Stimulated activated CD4-positive, alpha-beta T cell treated with anti-CD3 and anti-CD28 coated beads, Interleukin-4, amount 100 ng/mL, for 24 hours (primary cell): Measurements from ENCODE around the gene OR9Q1.

ENCODE experiments used
- DNase-seq: peaks from one replicate; pipeline ENCODE4 v3.0.0-alpha.2; 2020

Gene OR9Q1

DNA sequence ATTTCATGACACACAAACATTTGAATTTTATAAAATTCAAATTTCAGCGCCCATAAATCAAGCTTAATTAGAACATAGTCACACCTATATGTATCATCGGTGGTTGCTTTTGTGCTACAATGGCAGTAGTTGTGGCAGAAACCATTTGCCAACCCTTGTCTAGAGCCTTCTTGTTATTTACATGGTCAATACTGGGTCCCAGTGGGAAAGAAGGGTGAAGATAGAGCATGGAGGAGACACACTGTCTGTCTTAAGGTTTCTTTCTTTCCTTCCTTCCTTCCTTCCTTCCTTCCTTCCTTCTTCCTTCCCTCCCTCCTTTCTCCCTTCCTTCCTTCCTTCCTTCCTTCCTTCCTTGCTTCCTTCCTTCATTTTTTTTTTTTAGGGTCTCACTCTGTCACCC, 10.8 kb downstream of the OR9Q1 start:
- no peak for DNase-seq

DNA sequence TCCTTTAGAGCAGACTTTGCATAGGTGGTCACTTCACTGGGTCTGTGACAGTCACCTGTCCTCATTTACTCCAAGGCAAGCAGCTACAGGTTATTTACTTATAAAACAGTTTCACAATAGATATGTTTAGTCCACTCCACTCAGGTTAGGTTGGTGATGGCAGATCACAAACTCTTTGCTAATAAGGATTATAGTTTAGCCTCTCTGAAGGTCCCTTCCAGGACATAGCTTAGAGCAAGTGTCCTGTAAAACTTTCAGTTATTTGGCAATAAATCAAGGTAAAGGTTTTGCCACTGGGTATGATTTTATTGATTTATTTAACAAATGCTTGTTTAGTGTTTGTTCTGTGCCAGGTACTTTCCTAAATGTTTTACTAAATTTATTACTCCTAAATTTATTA, 15.9 kb downstream of the OR9Q1 start:
- no peak for DNase-seq

DNA sequence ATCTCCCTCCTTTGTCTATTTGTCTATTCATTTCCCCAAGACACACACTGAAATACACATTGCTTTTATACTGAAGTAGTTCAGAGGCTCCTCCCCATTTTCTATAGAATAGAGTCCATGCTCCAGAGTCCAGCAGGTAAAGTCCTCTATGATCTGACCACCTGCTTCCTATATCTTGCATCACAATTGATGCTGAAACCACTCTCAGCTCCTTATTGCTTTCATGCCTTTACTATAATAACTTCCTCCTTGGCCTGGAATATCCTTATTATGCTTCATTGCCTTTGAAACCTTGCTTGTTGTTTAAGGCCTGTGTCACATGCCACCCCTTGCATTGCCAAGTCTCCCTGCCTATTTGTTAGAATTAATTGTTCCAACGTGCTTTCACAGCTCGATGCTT, 19.7 kb downstream of the OR9Q1 start:
- no peak for DNase-seq

DNA sequence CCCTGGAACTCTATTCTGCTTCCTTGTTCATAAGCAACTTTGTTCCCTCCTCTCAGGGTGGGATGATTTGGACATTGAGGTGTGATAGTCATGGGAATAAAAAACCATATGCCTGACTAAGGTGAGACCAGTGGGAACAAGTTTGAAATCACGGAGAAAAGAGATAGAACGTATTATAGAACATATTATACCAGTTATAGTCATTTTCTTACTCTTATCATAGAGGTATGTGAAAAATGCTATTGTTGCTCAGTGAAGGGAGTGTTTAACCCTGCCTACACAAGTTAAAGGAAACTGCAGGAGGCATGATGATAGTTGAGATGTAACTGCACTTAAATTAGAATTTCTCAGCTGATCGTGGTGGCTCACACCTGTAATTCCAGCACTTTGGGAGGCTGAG, 22.6 kb downstream of the OR9Q1 start:
- no peak for DNase-seq

DNA sequence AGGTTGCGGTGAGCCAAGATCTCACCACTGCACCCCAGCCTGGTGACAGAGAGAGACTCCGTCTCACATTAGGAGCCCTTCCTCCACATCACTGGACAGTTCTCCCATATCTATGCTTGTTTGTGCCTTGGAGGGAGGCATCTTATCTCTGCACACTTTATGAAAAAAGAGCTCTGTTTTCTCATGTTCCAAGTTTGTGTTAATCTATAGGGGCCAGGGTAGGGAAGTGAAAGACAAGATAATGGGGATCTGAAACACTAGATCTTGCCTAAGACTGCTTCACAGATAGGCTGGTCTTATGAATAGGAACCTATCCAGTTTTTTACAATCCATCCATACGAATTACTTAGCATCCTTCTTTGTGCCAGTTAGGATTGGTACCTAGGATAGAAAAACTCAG, 24.1 kb downstream of the OR9Q1 start:
- no peak for DNase-seq

DNA sequence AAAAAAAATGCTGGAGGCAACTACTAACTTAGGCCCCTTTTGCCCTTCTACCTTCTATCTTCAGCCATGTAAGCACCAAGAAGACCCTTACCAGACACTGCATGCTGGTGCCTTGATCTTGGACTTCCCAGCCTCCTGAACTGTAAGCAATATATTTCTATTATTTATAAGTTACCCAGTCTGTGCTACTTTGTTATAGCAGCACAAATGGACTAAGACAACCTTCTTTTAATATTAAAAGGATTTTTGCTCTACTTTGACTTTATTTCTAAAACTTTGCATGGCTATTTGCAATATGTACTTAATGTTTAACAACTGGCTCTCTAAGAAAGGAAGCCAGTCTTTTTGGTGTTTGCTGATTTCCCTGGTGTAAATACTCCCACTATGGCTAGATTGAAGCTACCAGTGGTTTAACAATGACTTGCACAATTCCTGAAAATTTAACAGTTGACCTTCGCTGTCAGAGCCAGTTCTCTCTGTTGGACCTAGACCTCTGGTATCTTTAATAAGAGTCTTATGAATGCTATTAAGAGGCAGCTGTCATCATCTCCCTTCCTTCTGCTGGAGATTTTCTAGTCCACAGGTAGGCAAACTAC, 32.2 kb downstream of the OR9Q1 start:
- DNase-seq, result no peak

DNA sequence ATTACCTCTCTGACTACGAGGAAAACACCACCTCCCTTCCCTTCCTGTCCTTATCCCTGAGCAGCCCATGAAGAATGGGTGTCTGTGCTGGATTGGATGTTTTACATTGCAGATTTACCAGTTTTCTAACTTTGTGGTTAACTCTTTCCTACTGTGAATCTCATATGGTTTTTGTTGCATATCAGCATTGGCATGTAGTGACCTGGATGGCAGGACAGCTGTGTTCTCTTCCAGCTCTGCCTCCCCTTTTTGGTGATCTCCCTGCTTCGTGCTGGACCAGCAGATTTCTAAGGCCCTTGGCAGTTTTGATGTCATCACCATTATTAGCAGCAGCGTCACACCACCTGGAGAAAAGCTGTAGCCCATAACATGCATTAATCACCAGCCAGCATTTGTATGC, 33.8 kb downstream of the OR9Q1 start:
- DNase-seq, result no peak

DNA sequence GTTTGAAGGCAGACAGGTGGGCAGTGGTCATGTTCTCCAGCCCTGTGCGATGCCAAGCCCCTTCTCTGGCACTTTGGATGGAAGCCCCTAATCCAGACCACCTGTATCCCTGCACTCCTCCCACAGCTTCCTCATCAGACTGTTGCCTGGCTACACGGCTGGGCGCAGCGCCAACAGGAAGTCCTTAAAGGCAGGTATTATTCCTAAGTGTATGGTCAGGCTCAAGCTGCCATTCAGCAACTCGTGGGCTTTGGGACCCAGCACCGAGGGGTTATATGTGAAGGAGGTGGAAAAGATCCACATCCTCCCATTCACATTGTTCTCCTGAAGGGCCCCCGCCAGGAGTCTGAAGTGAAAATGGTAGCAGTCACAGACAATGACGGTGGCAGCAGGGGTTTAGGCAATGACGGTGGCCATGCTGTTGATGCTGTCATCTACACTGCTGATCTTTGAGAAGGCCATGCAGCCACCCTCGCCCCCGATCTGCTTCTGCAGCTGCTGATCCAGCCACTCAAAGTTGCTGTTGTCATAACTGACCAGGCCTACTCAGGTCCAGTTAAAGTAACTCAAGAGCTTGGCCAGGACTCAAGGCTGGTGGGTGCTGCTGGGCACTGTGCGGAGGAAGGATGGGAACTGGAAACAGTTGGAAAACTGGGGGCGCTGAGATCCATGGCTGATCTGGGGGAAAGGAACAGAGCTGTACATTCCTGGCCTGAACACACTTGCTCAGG, 34.8 kb downstream of the OR9Q1 start:
- DNase-seq, result no peak

DNA sequence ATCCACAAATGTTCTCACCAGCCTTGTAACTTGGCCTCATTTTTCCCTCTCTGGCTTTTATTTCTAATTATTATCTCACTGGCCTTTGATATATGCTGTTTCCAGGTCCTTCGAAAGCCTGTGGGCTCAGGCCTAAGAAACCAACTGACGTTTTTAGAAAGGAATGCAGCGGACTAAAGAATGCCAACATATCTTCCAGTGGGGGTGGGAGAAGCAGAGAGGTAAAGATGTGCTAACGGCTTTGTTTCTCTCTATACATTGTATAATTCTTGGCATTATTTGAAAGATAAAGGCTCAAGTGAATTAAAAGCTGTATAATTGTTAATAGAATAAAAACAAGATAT, 35.3 kb downstream of the OR9Q1 start:
- DNase-seq, result no peak

DNA sequence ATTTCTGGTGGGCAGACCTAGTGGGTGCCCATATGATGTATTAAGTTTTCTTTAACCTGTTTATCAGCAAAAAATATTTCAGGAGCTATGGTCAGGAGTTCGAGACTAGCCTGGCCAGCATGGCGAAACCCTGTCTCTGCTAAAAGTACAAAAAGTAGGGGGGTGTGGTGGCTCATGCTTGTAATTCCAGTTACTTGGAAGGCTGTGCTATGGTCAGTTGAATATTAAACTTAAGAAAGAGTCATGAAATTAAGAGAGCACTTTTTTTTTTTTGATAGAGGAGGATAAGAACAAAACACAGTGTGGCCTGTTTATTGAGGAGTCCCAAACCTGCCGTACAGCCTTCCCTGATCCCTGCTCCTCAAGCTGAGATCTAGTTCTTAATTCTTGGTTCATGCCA, 36.9 kb downstream of the OR9Q1 start:
- DNase-seq, result no peak

DNA sequence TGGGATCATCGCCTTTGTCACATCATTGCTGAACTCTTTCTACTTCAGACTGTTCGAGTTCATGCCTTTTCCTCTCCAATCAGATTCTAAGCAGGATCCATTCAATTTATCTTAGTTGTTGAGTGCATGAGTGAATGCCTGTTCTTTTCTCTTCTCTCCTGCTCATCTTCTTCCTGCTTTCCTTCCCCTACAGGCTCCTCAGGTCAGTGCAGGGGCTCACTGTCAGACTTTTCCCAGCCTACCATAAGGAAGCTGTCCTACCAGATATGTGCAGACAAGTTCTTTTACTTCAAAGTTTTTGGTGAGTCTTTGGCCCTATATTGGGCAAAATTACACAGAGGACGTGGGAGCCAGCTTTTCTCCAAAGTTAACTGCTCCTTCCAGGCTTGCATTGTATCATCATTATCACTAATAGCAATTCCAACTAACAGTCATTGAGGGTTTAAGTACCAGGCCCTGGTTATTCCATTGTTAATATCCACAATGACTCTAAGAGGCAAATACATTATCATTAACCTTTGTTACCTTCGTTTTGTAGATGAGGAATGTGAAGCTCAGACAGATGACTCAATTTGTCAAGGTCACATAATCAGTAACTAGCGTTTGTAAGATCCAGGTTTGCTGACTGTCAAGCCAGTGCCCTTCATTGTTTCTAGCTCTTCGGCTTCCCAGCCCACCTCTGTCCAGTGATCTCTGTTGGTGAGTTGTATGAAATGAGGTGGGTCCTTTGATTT, 37.4 kb downstream of the OR9Q1 start:
- DNase-seq, result no peak

DNA sequence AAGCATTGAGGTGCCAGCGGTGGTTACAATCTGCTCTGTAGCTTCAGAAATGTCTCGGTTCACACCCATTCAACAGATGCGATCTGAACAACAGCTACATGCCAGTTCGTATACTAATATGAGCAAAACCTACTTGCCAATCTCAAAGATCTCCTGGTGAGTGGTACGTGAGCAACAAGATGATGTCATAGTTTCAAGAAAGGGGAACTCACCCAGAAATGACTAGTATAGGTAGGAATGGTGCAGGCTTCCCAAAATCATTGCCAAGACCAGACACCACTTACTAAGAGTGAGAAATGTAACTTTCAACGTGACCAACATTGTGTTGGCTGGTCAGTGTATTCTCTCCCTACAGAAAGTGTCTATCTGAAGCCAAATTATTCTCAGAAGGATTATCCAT, 38.1 kb downstream of the OR9Q1 start:
- DNase-seq, result no peak

DNA sequence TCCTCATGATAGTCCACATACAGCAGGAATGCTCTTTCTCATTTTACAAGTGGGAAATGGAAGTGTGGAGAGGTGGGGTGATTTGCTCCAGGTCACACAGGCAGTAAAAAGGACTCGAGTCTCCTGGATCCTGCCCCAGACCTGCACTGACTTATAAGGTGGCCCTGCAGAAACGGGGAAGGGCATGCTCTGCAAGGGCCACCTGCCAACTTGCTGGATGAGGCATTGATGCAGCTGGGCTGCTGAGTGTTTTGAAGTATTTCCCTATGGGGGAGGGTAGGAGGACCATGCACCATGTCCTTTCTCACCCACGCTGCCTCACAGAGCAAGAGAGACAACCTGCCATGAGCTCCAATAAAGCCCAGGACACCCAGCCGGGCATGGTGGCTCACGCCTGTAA, 44.0 kb downstream of the OR9Q1 start:
- no peak for DNase-seq

DNA sequence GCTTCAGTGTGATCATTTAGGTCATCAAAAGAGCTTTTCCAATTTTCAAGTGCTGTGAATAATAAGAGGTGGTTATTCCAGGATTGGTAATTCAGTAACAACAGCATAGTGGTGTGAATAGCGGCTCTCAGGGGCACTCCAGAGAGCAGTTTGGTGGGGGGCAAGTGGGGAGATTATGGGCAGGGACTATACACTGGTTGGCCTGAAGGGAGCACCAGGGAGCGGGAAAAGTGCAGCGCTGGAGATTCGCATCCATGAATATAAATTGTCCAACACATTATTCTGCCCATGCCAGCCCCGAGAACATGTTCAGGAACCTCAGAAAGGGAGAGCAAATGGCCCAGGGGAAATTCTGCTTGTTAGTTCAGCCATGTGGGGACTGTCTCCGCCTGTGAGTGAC, 45.0 kb downstream of the OR9Q1 start:
- no peak for DNase-seq

DNA sequence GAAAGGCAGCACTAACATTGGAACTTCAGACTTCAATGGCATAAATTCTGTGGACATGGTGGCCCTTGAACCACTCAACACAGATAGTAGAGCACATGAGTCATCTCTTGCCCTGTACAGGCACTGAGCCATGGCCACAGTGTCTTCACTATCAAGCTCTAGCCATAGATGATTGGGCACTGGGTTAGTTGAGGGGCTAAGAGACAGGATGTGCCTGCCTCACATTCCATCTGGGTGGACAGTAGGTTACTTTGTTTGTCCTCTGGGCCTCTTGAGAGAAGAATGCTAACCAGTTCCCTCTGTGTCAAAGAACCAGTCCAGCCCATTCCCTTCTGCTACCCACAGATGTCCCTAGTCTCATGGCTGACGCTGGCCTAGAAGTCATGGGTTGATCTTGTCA, 46.9 kb downstream of the OR9Q1 start:
- DNase-seq, result no peak

DNA sequence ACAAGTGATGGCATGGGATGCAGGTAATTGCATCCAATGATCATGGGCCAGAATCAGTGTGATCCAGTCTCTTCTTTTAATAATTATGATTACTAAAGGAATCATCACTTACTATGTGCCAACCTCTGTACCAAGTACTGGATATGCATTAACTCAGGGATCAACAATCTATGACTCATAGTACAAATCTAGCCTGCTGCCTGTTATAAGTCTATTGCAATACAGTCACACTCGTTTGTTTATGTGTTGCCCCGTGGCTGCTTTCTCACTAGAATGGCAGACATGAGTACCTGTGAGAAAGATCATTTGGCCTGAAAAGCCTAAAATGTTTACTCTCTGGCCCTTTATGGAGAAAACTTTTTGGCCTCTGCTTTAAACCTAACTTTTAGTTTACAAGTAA, 52.1 kb downstream of the OR9Q1 start:
- no peak for DNase-seq

DNA sequence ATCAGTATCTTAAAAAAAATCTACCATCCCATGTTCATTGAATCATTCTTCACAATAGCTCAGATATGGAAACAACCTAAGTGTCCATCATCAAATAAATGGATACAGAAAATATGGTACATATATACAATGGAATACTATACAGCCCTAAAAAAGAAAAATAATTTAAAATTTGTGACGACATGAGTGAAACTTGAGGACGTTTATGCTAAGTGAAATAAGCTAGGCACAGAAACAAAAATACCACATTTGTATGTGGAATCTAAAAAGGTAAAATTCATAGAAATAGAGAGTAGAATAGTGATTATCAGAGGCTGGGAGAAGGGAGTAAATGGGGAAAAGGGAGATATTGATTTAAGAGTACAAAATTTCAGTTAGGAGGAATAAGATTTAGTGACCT, 62.8 kb downstream of the OR9Q1 start:
- no peak for DNase-seq

DNA sequence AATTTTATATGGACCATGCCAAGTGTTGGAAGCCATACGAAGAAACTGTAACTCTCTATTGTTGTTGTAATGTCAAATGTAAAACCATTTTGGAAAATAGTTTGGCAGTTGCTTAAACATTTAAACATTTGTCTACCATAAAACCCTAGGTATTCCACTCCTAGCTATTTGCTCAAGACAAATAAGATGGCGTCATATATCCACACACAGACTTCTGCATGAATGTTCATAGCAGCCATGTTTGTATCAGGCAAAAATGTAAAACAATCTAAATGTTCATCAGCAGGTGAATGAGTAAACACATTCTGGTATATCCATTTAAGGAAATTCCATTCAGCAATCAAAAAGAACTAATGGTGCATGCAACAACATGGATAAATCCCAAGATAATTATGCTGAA, 73.8 kb downstream of the OR9Q1 start:
- DNase-seq, result no peak

DNA sequence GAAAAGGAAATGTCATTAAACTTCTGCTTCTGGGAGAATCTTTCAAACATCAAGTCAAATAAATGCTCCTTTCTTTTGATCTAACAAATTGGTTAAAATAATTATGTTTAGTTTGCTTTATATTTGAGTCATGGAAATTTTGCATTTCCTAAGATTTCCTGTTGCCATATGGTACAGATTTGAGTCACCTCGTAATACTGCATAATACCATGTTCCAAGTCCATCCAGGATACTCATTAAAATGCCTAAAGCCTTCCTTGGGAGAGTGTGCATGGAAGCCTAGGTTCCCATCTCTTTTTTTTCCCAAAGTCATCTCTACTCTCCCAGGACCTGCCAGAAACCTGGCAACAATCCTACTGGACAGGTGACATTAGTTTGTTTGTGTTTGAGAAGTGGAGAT, 97.4 kb downstream of the OR9Q1 start:
- no peak for DNase-seq

DNA sequence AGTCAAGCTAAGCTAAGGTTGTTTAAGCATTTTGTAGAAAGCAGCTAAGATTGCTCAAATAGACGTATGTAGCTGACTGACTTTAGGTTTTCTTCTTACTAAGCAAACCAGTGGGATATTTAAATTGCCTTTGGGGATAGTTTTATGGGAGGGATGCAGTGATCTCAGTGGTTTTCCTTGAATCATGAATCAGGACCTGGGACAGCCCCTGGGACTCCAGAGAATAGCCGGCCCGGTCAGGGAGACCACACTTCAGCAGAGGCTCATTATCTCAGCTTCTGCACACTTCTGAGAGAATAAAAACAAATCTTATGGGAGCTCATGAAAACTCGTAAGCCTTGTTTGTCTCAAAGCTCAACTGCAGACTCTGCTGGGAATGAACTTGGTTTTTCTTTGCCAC, 101.8 kb downstream of the OR9Q1 start, which contains the start of gene OR9I1:
Gene OR9I1 (minus strand): TSS at position 62 of the 400 bp plus-strand sequence. CDS start 6,086 bp downstream, outside the sequence.
- DNase-seq, result no peak

DNA sequence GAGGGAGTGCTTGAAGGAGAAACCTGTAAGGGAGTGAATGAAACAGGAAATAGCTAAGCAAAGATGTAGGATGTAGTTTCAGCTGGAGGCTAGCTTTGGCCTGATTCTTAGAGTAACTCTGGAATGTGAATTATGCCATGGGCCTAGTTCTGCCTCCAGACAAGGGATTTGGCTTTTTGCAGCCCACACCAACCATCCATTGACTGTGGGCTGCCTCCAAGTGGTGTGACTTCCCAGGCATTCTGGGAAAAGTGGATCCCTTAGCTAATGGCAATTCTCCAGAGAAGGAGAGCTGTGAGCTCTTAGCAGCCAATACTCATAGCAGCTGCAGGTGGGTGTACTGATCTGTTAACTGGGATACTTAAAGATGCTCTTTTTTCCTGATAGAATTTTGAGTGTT, 103.7 kb downstream of the OR9Q1 start:
- no peak for DNase-seq

DNA sequence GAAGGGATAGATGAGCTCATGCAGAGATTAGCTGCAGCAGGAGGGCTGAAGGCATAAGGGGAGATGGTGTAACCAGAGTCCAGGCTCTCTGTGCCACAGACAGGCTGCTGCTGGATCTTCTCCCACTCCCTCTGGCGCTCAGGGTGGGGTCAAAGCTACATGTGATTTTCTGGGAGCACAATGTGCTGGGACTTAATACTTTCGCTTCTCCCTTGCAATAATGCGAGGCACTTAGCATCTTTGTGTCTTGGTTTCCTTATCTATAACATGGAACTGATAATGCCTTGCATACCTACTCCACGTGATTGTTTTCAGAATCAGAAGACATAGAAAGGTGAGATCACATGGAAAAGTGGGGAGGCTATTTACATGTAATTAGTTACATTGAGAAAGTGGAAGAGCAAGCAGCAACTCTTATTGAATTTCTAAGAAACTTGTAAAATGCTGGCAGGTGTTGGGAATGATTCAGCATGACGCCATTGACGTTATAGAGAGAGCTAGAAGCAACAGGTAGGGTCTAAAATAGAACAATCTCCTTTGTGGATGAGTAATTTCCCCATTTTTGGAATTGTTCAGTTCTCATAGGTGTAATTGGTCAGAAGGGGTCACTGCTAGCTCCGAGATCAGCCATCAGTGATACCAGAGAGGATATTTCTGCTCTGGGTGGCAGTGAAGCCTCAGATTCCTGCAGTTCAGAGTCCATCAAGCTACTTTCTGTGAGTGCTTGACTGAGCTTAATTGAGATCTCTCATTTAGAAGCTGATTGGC, 109.8 kb downstream of the OR9Q1 start:
- DNase-seq, result no peak

DNA sequence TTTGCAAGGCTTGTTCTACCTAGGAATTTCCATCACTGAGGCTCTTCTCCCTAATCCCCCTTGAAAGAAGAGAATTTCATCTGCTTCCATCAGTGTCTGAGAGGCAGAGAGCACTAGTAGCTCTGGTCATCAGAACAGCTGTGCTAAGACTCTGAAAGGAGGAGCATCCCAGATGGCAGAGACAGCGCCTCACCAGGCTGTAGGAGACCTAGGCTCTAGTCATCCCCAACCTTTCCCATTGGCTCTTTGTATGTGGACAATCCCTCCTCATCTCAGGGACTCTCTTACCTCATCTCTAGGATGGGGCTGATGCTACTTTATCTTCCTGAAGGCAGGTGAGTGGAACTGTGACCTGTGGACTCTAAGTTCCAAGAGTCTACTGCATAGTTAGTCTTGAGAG, 110.5 kb downstream of the OR9Q1 start:
- no peak for DNase-seq

DNA sequence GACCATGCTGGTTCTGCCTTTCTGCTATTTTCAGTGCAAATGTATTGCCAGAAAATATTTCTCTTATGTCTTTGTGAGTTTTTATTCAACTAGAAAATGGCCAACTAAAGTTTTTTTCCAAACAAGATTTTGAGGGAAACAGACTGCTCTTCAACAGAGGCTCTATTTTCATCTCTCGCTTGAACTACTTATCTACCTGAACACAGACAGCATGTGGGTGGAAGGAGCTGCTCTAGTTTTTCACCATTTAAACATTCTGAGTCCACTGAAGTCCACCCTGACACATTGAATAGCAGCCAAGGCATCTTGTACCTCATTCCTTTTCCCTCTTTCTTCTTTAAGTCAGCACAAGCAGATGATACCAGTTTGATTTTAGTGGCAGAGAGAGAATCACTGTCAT, 111.5 kb downstream of the OR9Q1 start:
- DNase-seq, result no peak
